ENCODE data around the gene NFYB. TPM values are rescaled to one million over a fixed set of nuclear protein-coding genes. Genes with fewer than 3 reads are reported as not detected.

The NFYB gene
- total RNA-seq (2021) (30.6 and 36.7 TPM in 2 replicates), Bru-seq, nascent RNA (percentile 80 among the genes with signal in this experiment), BruChase-seq, experiment 1, labeled RNA remaining after a 2-hour chase (percentile 79 among the genes with signal in this experiment), BruChase-seq, experiment 2, labeled RNA remaining after a 6-hour chase (percentile 82 among the genes with signal in this experiment)
- long read RNA-seq, transcript NFYB-205 (8 exons, 1,727 nt) = minor isoform, 14 of 77 reads
- long read RNA-seq, transcript NFYB-201 (8 exons, 3,512 nt) = major isoform, 34 of 77 reads
- long read RNA-seq, partial matches to known transcripts = 4 of 77 reads
- long read RNA-seq, other reads (novel, unspliced or antisense) = 25 of 77 reads

DNA sequence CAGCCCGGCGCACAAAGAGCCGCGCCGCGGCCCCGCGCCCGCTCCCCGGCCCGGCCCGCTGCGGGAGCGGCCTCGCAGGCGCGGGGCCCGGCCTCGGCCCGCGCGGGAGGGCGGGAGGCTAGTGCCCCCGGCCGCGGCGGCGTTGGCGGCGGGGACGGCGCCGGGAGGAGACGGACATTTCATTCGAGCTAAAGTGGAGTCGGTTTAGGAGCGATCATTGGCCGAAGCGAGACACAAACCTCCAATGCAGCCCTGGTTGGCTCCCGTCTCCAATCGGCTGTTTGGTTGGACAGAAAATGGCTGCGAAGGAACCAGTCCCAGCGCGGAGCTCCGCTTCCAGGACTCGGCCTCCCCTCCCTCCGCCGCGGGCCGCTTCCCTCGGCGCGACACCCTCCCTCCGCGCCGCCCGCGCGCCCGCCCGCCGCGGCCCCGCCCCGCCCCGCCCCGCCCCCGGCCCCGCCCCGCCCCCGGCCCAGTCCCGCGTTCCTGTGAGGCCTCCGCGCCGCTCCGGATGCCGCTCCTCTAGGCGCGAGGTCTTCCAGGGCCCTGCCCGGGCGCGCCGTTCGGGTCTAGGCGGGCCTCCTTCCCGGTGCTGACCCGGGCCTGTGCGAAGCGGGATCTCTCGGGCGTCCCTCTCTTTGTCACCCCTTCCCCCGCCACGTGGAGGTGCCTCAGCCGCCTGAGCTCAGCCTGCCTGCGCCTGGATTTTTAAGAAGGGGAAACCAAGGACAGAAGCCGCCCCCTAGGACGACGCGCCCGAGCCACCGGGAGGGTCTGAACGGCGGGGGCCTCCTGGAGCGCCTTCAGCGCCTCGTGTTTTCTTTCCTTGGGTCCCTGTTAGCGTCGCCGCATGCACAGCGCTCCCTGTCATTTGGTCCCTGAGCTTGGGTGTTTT, at the start of gene NFYB:
Gene NFYB (minus strand): TSS at position 309 of the 895 bp plus-strand sequence. CDS start 2,757 bp downstream, outside the sequence.
- TSS peak; percentile 89 for BruUV-seq (replicated peaks)
- Histone ChIP-seq H3K9me2 (ENCODE audit: insufficient read depth) (no peaks in the 10 kb centered on the region), H2AFZ (peak within 1 kb of the TSS; percentile 92), H3K27me3 (ENCODE audit: insufficient read depth, low read depth) (no peaks in the 10 kb centered on the region), H3K9me3 (ENCODE audit: insufficient read depth, low read depth) (no peaks in the 10 kb centered on the region), H3K36me3 (ENCODE audit: low read depth) (peaks cover 3% of the 10 kb centered on the region; the same call in 1 of the 2 replicates), H3K79me2 (ENCODE audit: low read depth) (peaks cover 24% of the 10 kb centered on the region), H3K27ac (peak within 1 kb of the TSS; percentile 15; the same call in 1 of the 2 replicates), H3F3A (ENCODE audit: insufficient read depth, low read depth) (peaks cover 10% of the 10 kb centered on the region; the same call in 1 of the 2 replicates), H4K20me1 (ENCODE audit: insufficient read depth) (no peaks in the 10 kb centered on the region), H3K4me2 (peak within 1 kb of the TSS; percentile 97), H3K4me1 (replicated peaks; ENCODE audit: insufficient read depth) (peaks cover 26% of the 10 kb centered on the region), H3K4me3 (peak within 1 kb of the TSS; percentile 78)
- intact Hi-C loops (cut with micrococcal nuclease; ENCODE audit: unreplicated experiment) = loop anchor here (10.0 kb wide), 1 partner anchor 177 kb away; no protein-coding TSS in a partner anchor
- peak; percentile 92 to 93 for DNase-seq
- TF ChIP-seq CTCF (conservative IDR thresholded peaks at IDR 0.05) (no peak), EZH2 (IDR thresholded peaks at IDR 0.05; ENCODE audit: low read depth) (no peak)
- ChIA-PET CTCF (interaction anchor here (0.7 kb wide), 1 partner anchor 210 kb away, joined by 3 read pairs; no protein-coding TSS in a partner anchor), POLR2A (ENCODE audit: unreplicated experiment) (interaction anchor here (0.6 to 1.4 kb wide), 8 partner anchors 11 to 1858 kb away, joined by 3 to 13 read pairs (median 6); no protein-coding TSS in a partner anchor)

DNA sequence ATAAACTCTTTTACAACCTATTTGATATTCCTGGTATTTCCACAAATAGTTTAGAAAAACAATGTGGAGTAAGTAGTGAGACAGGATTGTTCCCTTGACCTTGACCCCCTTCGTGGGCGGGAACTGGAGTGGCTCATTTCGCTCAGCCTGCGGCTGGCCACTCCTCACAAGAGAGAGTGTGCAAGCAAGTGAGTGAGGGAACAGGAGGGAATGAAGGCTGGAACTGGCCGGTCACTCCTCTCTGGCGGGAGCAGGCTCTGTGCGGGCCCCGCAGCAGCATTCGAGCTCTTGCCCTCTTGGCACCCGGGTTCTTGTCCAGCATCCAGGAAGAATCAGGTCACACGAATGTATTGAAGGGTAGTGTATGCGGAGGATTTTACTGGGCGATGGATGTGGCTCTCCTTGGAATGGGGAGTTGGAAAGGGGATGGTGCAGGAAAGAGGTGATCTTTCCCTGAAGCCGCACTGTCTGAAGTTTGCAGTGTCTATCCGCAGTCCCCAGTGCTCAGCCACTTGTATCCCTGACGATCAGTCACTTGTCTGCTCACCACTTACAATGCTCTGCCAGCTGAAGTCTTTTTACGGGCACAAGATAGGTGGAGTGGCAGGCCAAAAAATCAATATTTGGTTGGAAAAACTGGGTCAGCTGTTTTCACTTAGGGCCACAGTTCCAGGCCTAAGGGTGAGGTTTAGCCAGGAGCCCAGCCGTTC, 49.6 kb upstream of the NFYB start:
- Histone ChIP-seq H3K4me1 (replicated peaks; ENCODE audit: insufficient read depth) (peaks cover 3% of the 10 kb centered on the region; the same call in 1 of the 2 replicates), H3K27me3 (ENCODE audit: insufficient read depth, low read depth) (no peaks in the 10 kb centered on the region), H3K9me3 (ENCODE audit: insufficient read depth, low read depth) (no peaks in the 10 kb centered on the region; the same call in 1 of the 2 replicates), H4K20me1 (ENCODE audit: insufficient read depth) (no peaks in the 10 kb centered on the region), H3F3A (ENCODE audit: insufficient read depth, low read depth) (no peaks in the 10 kb centered on the region; the same call in none of the 2 replicates), H3K4me2 (no peak overlapping the region), H3K79me2 (ENCODE audit: low read depth) (no peaks in the 10 kb centered on the region; the same call in 1 of the 2 replicates), H3K4me3 (no peak overlapping the region), H3K9me2 (ENCODE audit: insufficient read depth) (no peaks in the 10 kb centered on the region), H3K36me3 (ENCODE audit: low read depth) (no peaks in the 10 kb centered on the region), H3K27ac (no peak overlapping the region), H2AFZ (no peak overlapping the region)
- no TSS peak for BruUV-seq (replicated peaks)
- intact Hi-C loops (cut with micrococcal nuclease; ENCODE audit: unreplicated experiment) = no loop called here
- TF ChIP-seq EZH2 (IDR thresholded peaks at IDR 0.05; ENCODE audit: low read depth) (no peak), CTCF (conservative IDR thresholded peaks at IDR 0.05) (no peak)
- ChIA-PET POLR2A (ENCODE audit: unreplicated experiment) (no interaction called here), CTCF (no interaction called here)
- no peak for DNase-seq

GRCh38 chr12:104183443-104183842, 45.4 kb upstream of the NFYB start:
- POLR2A ChIA-PET (ENCODE audit: unreplicated experiment) = no interaction called here
- Histone ChIP-seq H3K27me3 (ENCODE audit: insufficient read depth, low read depth) (no peaks in the 10 kb centered on the region), H3F3A (ENCODE audit: insufficient read depth, low read depth) (peaks cover 4% of the 10 kb centered on the region), H4K20me1 (ENCODE audit: insufficient read depth) (no peaks in the 10 kb centered on the region), H3K4me3 (no peak overlapping the region), H3K4me1 (replicated peaks; ENCODE audit: insufficient read depth) (peaks cover 18% of the 10 kb centered on the region), H3K79me2 (ENCODE audit: low read depth) (no peaks in the 10 kb centered on the region), H3K27ac (no peak overlapping the region), H3K9me3 (ENCODE audit: insufficient read depth, low read depth) (no peaks in the 10 kb centered on the region; the same call in 1 of the 2 replicates), H2AFZ (no peak overlapping the region), H3K9me2 (ENCODE audit: insufficient read depth) (no peaks in the 10 kb centered on the region), H3K4me2 (no peak overlapping the region), H3K36me3 (ENCODE audit: low read depth) (no peaks in the 10 kb centered on the region)
- DNase-seq = no peak
- BruUV-seq (replicated peaks) = no TSS peak
- intact Hi-C loops (cut with micrococcal nuclease; ENCODE audit: unreplicated experiment) = no loop called here
- CTCF ChIA-PET = no interaction called here
- TF ChIP-seq EZH2 (IDR thresholded peaks at IDR 0.05; ENCODE audit: low read depth) = no peak
- TF ChIP-seq CTCF (conservative IDR thresholded peaks at IDR 0.05) = no peak

Data from PC-9 (cell line).